GM21619 (cell line): ENCODE results near the gene SPTAN1.
"Not testable (repeated sequence)": the region's sequence is repeated elsewhere in the genome, so short reads cannot be mapped to it uniquely, and the experiment has no call there.

ENCODE experiments used
- ATAC-seq: cut with Tn5 transposase; IDR thresholded peaks from one replicate; pipeline ENCODE4 v1.9.1; 2021; ENCODE audit not compliant: unreplicated experiment

The SPTAN1 gene

GRCh38 chr9:128631636-128632035, 79.2 kb downstream of the SPTAN1 start:
- ATAC-seq = no peak

- ATAC-seq = no peak
Measured at GRCh38 chr9:128632066-128632465, 79.7 kb downstream of the SPTAN1 start.

- no peak for ATAC-seq
Measured at GRCh38 chr9:128632486-128632885, 80.1 kb downstream of the SPTAN1 start.

GRCh38 chr9:128633057-128633456, 80.7 kb downstream of the SPTAN1 start:
- ATAC-seq = no peak

GRCh38 chr9:128633601-128634000, 81.2 kb downstream of the SPTAN1 start:
- ATAC-seq = no peak

- ATAC-seq = no peak
Measured at GRCh38 chr9:128634111-128634510, 81.7 kb downstream of the SPTAN1 start.

- no peak for ATAC-seq
Measured at GRCh38 chr9:128634651-128635262, 82.4 kb downstream of the SPTAN1 start.

- no peak for ATAC-seq
Measured at GRCh38 chr9:128635266-128636023, 83.1 kb downstream of the SPTAN1 start.

- ATAC-seq = no peak
Measured at GRCh38 chr9:128636024-128636390, 83.6 kb downstream of the SPTAN1 start.

GRCh38 chr9:128636556-128637530, 84.5 kb downstream of the SPTAN1 start:
- no peak for ATAC-seq

GRCh38 chr9:128637656-128638055, 85.3 kb downstream of the SPTAN1 start:
- no peak for ATAC-seq

- ATAC-seq = no peak
Measured at GRCh38 chr9:128638580-128638979, 86.2 kb downstream of the SPTAN1 start.

GRCh38 chr9:128640603-128641002, 88.2 kb downstream of the SPTAN1 start:
- no peak for ATAC-seq

- ATAC-seq = no peak
Measured at GRCh38 chr9:128642675-128643245, 90.4 kb downstream of the SPTAN1 start.

GRCh38 chr9:128643519-128644300, 91.3 kb downstream of the SPTAN1 start:
- ATAC-seq = peak; percentile 71

- ATAC-seq = not testable (repeated sequence)
Measured at GRCh38 chr9:128648206-128648605, 95.8 kb downstream of the SPTAN1 start.

GRCh38 chr9:128651798-128652197, 99.4 kb downstream of the SPTAN1 start:
- ATAC-seq = no peak

- no peak for ATAC-seq
Measured at GRCh38 chr9:128653908-128654307, 101.5 kb downstream of the SPTAN1 start.

- ATAC-seq = no peak
Measured at GRCh38 chr9:128654481-128654880, 102.1 kb downstream of the SPTAN1 start.
